GM18867 (cell line): ENCODE data around the gene STX10.

ENCODE experiments used
- ATAC-seq: cut with Tn5 transposase; IDR thresholded peaks from one replicate; pipeline ENCODE4 v1.9.1; 2021; ENCODE audit warnings: mild to moderate bottlenecking, moderate library complexity; ENCODE audit not compliant: unreplicated experiment

STX10 gene

DNA sequence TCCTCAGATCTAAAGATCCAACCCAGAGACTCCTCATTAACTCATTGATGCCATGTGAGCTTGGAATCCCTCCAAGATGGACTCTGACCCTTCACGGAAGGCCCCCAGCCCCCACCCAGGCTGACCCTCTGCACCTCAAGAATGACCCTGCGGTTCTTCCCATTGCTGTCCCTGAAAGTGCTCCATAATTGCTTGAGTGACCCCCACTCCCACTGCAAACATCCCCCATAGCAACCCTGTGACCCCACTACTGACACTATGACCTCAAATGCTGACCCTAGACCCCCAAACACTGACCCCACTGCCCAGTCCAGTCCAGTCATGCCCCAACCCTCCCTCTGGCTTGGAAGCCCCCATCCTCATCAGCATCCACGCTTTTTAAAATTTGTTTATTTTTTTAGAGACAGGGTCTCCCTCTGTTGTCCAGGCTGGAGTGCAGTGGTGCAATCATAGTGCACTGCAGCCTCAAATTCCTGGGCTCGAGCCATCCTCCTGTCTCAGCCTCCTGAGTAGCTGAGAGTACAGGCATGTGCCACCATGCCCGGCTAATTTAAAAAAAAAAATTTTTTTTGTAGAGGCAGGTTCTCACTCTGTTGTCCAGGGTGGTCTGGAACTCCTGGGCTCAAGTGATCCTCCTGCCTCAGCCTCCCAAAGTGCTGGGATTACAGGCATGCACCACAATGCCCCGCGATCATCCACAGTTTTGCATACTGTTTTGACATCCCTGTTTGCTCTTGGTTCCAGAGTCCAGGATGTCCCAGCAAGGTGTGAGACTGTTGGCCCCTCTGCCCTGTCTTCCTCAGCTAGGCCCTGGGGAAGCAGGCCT is 48.4 kb downstream of the STX10 start:
- ATAC-seq = no peak

DNA sequence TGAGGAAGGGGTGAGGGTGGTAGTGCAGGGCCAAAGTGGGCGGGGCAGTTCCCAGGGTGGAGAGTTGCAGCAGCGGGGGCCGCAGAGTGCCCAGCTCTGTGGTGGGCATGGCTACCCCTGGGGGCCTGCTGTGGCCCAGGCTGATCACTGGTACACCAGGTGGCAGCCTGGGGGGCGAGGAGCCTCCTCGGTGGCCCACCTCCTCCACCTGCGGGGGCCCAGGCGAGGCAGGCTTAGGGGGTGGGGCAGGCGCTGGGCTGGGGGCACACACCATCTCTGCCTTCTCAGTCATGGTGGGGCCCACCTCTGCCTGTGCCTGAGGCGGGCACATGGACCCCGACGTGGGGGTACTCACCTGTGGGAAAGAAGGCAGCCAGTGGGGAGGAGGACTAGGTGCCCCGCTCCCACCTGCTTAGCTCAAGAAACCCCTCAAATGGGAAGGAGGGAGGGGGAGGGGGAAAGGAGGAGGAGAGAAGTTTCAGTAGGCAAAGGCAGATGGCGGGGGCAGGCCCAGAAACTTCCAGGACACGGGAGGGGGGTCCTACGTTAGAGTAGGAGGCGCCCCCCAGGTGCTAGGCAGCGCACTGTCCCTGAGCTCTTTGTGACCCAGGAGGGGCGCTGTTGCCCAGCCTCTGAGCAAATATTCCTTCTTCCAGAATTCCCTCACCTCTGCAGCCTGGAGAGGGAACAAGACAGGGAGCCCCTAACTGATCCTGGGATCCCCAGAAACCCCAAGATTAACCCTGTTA is 49.2 kb downstream of the STX10 start:
- no peak for ATAC-seq

DNA sequence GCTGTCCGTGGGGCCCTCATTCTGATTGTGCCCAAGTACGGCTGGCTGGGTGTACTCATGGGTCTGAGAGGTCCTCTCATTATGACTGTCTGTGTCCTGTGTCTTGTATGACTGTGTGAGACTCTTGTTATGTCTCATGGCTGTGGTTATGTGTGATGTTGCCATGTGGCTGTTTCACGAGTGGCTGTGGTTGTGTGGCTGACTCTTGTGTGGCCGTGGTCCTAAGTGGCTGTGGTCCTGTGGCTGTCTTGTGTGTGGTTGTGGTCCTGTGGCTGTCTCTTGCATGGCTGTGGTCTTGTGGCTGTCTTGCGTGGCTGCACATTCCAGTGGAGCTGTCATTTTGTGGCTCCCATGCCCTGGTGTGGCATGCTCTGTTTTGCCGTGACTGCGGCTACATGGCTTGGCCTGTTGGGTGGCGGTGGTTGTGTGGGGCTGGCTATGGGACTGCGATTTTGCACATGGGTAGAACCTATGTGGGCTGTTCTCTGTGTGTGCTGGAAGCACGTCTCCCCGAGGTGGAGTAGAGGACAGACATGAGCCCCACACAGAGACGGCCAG is 50.1 kb downstream of the STX10 start:
- no peak for ATAC-seq

- no peak for ATAC-seq
Observed at GRCh38 chr19:13099073-13099999, 50.8 kb downstream of the STX10 start.

DNA sequence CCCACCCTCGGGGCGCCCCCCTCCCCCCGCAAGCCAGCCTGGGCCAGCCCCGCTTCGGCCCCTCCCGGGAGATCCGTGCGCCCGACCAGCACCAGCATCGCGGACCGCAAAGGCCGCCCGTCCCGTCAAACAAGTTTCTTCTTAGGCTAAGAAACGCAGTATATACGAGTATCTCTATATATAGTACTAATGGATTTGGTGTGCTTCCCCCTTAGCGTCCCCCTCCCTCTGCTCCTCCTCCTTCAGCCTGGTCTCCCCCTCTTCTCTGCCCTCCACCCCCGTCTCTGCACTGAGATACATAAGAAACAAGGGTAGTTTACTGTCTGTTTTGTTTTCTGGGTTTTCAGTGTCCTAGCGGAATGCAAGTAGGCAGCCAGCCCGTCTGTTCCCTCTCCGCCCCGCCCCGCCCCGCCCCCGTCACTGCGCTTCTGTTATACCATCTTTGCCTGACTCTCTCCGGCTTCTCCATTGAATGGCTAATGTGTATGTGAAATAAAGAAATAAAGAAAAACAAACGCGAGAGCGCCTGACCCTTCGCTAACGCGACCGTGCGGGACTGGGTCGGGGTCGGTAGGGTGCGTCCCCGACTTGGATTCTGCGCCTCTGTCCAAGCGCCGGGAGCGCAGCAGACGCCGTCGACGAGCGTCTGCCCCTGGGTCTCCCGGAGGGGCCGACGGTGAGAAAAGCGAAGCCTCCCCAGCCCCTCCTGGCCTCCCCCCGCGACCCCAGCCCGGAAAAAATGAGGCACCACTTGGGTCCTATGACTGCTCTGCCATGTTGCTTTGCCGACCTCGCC is 51.7 kb downstream of the STX10 start:
- ATAC-seq = no peak

- no peak for ATAC-seq
Observed at GRCh38 chr19:13097463-13098258, 52.5 kb downstream of the STX10 start.

- no peak for ATAC-seq
Observed at GRCh38 chr19:13097033-13097462, 53.1 kb downstream of the STX10 start.

DNA sequence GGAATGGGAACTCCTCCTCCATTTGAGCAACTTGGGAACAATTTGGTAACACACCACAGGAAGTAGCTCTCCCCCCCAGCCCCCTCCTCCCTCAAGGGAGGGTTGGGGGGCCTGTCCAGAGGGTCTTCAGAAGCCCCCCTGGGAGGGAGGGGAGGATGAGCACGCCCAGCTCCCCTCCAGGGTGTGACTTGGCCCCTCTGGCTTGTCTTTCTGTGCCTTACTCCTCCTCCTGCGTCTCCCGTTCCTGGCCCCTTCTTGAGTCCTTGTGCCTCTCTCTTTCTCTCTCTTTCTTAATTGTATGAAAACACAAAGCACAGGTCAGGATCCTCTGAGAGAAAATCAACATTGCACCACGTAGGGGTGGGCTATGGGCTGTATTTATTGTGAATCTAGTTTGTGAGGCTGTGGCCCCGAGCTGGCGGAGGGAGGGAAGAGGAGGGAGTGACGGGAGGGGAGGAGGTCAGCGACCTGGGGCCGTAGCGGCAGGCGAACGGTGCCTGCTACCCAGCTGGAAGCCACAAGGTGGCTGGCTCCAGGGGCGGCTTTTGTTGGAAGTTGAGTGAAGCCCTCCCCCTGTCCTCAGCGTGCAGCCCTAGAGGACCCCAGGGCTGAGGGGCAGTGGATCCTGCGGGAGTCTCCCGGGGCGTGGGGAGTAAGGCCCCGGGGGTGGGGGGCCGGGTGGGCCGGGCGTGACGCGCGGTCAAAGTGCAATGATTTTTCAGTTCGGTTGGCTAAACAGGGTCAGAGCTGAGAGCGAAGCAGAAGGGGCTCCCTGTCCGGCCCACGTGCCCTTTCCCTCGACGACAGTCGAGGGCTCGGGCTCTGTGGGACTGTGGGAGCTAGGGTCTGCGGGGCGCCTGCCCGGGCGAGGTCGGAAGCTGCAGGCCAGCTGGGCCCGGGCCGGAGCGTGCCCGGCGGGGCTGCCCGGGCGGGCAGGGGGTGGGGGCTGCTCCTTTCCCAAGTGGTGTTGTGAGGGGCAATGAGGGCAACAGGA is 53.9 kb downstream of the STX10 start:
- no peak for ATAC-seq

DNA sequence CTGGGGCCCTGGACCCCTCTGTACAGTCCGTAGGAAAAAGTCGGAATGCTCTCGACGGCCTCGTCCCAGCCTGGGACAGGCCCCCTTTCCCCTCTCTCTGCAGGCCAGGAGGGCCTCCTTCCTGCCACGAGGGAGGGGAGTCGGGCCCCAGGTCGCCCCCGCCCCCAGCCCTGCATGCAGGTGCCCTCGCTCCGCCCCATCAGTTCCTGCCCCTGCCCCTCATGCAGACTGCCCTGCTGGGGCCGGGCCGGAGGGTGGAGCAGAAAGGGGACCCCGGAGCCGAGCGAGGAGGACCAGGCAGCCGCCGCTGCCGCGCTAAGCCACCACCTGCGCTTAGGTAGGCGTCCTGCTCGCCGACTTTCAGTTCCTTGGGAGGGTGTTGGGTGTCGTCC is 54.8 kb downstream of the STX10 start:
- no peak for ATAC-seq

DNA sequence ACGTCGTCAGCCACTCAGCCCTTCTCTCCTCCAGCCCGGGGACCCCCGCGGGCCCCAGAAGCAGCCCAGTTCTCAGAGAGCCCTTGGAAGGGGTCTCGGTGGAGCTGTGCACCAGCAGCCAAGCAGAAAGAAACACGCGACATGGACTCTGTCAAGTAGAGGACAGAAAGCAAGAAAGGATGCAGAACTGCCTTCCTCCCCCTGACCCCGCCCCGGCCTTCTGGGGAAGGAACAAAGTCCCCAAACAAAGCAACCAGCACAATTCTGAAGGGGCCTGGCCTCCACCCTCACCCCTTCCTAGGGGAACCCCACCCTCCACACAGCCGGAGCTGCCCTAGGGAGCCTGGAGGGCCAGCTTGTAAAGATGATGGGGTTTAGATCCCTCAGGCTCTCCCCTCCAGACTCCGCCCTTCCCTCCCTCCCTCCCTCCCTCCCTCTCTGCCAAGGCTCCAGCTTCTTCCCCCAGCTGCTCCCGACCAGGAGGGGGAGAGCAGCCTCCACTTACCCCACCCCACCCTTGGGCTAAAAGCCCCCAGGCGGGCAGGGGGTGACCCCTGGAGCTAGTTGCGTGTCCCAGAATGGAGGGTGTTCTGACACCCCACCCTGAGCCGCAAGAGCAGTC is 55.3 kb downstream of the STX10 start:
- no peak for ATAC-seq

DNA sequence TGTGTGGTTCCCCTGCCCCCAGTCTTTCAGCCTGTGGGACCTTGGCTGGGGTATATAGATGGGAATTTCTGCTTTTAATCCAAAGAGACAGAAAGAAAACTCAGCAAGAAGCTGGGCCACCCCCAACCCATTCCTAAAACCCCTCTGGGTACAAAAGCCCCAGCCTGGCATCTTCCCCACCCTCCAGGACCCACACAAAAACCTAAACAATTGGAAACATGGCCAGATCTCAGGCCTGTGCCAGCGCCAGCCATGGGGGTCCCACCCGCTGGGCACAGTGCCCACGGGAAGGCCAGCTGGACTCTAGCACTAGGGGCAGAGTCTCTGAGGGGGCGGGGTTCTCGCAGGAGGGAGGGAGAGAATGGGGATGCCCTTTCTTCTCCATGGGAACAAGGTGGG is 56.1 kb downstream of the STX10 start:
- no peak for ATAC-seq
